NB4 (cell line): ENCODE data around the gene SH3BGRL2.

Experiments
- DNase-seq: peaks from one replicate; pipeline ENCODE4 v3.0.0; 2010; ENCODE audit warnings: low read depth
- H3K4me3 ChIP-seq: one replicate; pipeline ENCODE4 v1.5.1; 2011; ENCODE audit warnings: mild to moderate bottlenecking, low read depth, low read length, moderate library complexity
- MYC ChIP-seq: IDR thresholded peaks from 2 replicates; pipeline ENCODE4 v1.6.1; 2011; ENCODE audit warnings: low read depth, low read length
- POLR2A ChIP-seq: IDR thresholded peaks from 2 replicates; pipeline ENCODE4 v1.6.1; 2011; ENCODE audit warnings: mild to moderate bottlenecking; ENCODE audit not compliant: insufficient read length; ENCODE audit errors: extremely low read depth
- TF ChIP-seq, protein P1 (sequence below): IDR thresholded peaks from one replicate; pipeline ENCODE4 v1.5.1; 2012; ENCODE audit warnings: low read depth, low read length
- TF ChIP-seq, protein P2 (sequence below): IDR thresholded peaks from 2 replicates; pipeline ENCODE4 v1.6.1; 2011; ENCODE audit warnings: low read depth, low read length

The SH3BGRL2 gene

DNA sequence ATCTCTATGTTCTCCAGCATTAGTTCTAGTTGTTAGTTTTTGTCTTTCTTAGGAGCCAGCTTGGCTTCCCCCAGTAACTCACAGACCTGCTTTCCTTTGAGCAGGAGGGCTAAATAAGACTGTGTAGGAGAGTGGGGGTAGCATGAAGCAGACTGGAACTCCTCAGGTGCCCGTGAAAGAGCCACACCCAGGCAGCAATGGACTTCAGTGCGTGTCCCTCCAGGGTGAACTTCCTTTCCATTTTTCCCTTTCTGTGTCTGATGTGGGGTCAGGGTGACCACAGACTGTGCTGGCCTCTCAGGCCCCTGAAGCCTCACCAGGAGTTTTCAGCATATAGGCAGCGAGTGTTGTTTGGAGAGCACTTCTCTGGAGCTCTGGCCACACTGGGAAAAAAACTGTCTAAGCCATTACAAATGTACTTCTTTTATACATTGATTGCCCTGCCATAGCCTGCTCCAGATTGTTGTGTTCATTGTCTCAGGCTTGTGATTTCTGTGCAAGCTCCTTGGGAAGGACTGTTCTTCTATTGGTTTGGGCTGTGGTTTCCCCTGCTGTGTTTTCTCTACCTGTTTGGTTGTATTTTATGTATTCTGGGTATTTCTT lies 55.7 kb downstream of the SH3BGRL2 start:
- no peak overlapping the region for H3K4me3 ChIP-seq
- DNase-seq, result no peak
- TF ChIP-seq MYC (no peak), POLR2A (no peak)
- TF ChIP-seq, protein P1, sequence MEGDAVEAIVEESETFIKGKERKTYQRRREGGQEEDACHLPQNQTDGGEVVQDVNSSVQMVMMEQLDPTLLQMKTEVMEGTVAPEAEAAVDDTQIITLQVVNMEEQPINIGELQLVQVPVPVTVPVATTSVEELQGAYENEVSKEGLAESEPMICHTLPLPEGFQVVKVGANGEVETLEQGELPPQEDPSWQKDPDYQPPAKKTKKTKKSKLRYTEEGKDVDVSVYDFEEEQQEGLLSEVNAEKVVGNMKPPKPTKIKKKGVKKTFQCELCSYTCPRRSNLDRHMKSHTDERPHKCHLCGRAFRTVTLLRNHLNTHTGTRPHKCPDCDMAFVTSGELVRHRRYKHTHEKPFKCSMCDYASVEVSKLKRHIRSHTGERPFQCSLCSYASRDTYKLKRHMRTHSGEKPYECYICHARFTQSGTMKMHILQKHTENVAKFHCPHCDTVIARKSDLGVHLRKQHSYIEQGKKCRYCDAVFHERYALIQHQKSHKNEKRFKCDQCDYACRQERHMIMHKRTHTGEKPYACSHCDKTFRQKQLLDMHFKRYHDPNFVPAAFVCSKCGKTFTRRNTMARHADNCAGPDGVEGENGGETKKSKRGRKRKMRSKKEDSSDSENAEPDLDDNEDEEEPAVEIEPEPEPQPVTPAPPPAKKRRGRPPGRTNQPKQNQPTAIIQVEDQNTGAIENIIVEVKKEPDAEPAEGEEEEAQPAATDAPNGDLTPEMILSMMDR, result no peak
- TF ChIP-seq, protein P2, sequence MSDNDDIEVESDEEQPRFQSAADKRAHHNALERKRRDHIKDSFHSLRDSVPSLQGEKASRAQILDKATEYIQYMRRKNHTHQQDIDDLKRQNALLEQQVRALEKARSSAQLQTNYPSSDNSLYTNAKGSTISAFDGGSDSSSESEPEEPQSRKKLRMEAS, result no peak

DNA sequence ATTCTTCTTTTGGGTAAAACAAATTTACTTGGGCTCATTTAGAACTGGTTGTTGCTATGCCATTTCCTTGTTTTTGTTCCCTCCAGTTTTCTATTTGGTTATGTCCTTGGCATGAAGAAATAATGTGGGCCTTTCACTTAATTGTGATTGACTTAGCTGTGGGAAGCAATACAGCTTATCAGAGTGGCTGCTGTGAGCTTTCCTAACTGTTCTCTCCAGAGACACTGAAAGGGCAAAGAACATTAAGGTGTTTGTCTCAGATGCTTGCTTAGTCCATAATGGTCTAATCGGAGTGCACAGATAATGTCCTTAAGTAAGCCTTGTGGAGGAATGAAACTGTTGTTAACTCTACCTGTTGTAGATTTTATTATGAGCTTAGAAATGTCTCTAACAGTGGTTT lies 56.6 kb downstream of the SH3BGRL2 start:
- TF ChIP-seq, protein P2, result no peak
- no peak for TF ChIP-seq POLR2A
- no peak for TF ChIP-seq MYC
- TF ChIP-seq, protein P1, result no peak
- H3K4me3 ChIP-seq, result no peak overlapping the region
- DNase-seq, result no peak

DNA sequence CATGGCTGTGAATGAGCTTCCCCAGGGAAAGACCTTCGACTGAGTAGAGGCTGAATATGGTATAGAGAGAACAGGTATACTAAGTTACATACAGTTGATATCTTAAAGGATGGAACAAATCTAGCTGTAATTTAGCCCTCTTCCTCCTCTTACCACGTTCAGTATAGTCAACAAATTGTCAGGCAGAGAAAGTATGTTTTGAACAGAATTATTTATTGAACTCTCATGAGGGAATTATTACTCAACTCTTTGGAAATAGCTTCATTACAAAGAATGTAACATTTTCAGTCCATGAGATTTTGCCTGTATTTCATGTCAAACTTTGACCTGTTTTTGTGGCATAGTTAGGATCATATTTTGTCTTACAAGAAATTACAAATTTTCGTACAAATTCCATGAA lies 63.0 kb downstream of the SH3BGRL2 start:
- no peak for DNase-seq
- H3K4me3 ChIP-seq, result no peak overlapping the region
- TF ChIP-seq, protein P2, result no peak
- TF ChIP-seq, protein P1, result no peak

DNA sequence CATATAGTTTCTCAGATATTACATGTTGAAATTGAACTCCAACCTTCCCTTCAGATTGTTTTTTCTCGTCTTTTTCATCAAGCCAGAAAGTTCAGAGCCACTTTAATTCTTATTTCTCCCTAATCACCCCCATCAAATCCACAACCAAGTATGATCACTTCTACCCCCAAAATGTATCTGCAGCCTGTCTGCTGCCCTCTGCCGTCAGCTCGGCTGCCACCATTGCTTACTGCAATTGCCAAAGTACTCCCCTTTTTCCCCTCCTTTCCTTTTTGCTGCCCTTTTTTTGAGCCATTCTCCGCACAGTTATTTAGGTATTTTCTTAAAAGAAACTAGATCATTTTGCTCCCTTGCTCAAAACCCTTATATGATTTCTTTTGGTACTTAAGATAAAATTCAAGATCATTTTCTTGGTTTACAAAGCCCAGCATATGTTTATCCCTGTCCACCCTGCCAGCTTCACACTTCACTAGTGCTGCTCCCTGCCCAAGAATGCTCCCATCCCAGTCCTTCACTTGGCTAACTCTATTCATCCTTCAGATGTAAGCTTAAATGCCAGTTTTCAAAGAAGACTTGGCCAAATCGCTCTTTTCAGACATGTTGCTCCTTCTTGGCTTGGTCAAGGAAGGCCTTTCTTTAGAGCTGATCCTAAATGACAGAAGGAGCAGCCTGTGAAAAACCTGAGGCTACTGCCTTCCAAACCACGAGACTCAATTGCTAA lies 63.7 kb downstream of the SH3BGRL2 start:
- no peak overlapping the region for H3K4me3 ChIP-seq
- TF ChIP-seq, protein P1, result no peak
- TF ChIP-seq MYC (no peak), POLR2A (no peak)
- TF ChIP-seq, protein P2, result no peak
- no peak for DNase-seq

DNA sequence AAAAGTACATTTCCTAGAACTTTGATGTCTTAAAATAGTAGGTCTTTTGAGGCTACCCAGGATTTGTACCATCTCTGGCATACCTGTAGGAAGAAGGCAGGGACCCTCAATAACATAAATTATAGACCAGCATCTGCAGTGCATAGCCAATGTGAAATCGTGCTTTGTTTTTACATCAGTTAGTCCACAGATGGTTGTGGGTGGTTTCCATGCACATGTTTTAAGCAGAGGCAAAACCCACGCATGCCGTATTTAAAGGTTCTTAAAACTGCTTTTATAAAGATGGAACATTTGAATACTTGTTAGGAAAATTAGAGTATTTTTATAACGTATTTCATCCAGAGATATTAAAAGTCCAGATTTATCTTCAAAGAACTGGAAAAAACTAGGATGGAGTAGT lies 66.3 kb downstream of the SH3BGRL2 start:
- H3K4me3 ChIP-seq, result no peak overlapping the region
- TF ChIP-seq POLR2A (no peak), MYC (no peak)
- TF ChIP-seq, protein P1, result no peak
- TF ChIP-seq, protein P2, result no peak
- DNase-seq, result no peak

DNA sequence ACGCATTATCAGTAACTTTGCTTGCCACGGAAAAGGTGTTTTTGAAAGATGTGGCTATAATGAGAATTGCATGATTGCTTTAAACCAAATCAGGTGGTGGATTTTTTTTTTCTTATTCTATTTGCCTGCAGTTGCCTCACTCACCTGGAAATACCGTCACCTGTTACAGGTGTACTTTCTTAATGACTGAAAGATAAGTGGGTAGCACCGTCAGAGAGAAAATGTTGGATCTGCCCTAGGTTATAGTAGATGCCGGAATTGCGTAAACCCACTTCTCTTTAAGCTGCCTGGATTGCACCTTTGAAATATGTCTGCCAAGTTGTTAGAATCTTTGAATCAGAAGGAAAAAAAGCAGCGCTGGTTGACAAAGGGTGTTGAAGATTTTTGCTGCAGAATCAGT lies 68.5 kb downstream of the SH3BGRL2 start:
- DNase-seq, result no peak
- TF ChIP-seq, protein P2, result no peak
- TF ChIP-seq POLR2A, result no peak
- H3K4me3 ChIP-seq, result no peak overlapping the region
